Astrocyte of the spinal cord (primary cell): ENCODE results near the gene CHRNA9.
A peak's percentile ranks its signal among the peaks of the same experiment; 100 is the strongest.

ENCODE experiments used
- DNase-seq: peaks from one replicate; pipeline ENCODE4 v3.0.0; 2011; ENCODE audit warnings: low read depth, low spot score
- H3K4me3 ChIP-seq: 2 replicates; pipeline ENCODE4 v1.5.1; 2011; ENCODE audit warnings: low read depth, mild to moderate bottlenecking, low read length, moderate library complexity
- CTCF ChIP-seq: IDR thresholded peaks from 2 replicates; pipeline ENCODE4 v1.5.1; 2012; ENCODE audit warnings: low read depth, mild to moderate bottlenecking, low read length, inconsistent platforms
- in situ Hi-C: cut with HindIII; loops from 2 replicates; pipeline ENCODE4 v1.10.0; 2017; ENCODE audit warnings: low sequenced_read_pairs

Gene CHRNA9

GRCh38 chr4:40309250-40309774 lies 25.8 kb upstream of the CHRNA9 start:
- DNase-seq = peak; percentile 83
- no peak overlapping the region for H3K4me3 ChIP-seq
- peak; percentile 88 for TF ChIP-seq CTCF
- in situ Hi-C loops = no loop called here

GRCh38 chr4:40310225-40310624 lies 24.9 kb upstream of the CHRNA9 start:
- in situ Hi-C loops = no loop called here
- no peak overlapping the region for H3K4me3 ChIP-seq
- no peak for DNase-seq
- TF ChIP-seq CTCF = no peak

- in situ Hi-C loops = no loop called here
- H3K4me3 ChIP-seq = no peak overlapping the region
- DNase-seq = no peak
- no peak for TF ChIP-seq CTCF
Observed at GRCh38 chr4:40311811-40312346, 23.3 kb upstream of the CHRNA9 start.

- in situ Hi-C loops = no loop called here
- DNase-seq = no peak
- H3K4me3 ChIP-seq = no peak overlapping the region
- no peak for TF ChIP-seq CTCF
Observed at GRCh38 chr4:40314951-40315350, 20.2 kb upstream of the CHRNA9 start.

GRCh38 chr4:40316333-40316781 lies 18.8 kb upstream of the CHRNA9 start:
- peak overlapping the region; percentile 33 for H3K4me3 ChIP-seq
- TF ChIP-seq CTCF = no peak
- DNase-seq = peak; percentile 96
- in situ Hi-C loops = no loop called here

GRCh38 chr4:40316782-40317635 lies 18.1 kb upstream of the CHRNA9 start:
- in situ Hi-C loops = no loop called here
- peak overlapping the region; percentile 33 for H3K4me3 ChIP-seq
- peak; percentile 95 for DNase-seq
- TF ChIP-seq CTCF = peak; percentile 74
